Fibroblast of the aortic adventitia (primary cell): ENCODE results near the gene TRPV5. TPM values are rescaled to one million over a fixed set of nuclear protein-coding genes. Genes with fewer than 3 reads are reported as not detected.

Experiments
- DNase-seq: peaks from one replicate; pipeline ENCODE4 v3.0.0-alpha.2; 2010; ENCODE audit warnings: low read depth
- H3K4me3 ChIP-seq: 2 replicates; pipeline ENCODE4 v1.5.1; 2011; ENCODE audit warnings: low read depth, mild to moderate bottlenecking, control low read depth, low read length, moderate library complexity
- total RNA-seq: library from RNA; depleted of rRNA; stranded (reverse); fragments of >200 nt; gene quantifications from 2 replicates; pipeline ENCODE4 v1.2.3, GENCODE V29; 2012; ENCODE audit warnings: low replicate concordance
- TF ChIP-seq, protein P1 (sequence below): IDR thresholded peaks from 2 replicates; pipeline ENCODE4 v1.5.1; 2011; ENCODE audit warnings: mild to moderate bottlenecking, low read length, control low read depth, inconsistent platforms; ENCODE audit not compliant: insufficient read depth

The TRPV5 gene
- total RNA-seq, 1 donor, result not detected

DNA sequence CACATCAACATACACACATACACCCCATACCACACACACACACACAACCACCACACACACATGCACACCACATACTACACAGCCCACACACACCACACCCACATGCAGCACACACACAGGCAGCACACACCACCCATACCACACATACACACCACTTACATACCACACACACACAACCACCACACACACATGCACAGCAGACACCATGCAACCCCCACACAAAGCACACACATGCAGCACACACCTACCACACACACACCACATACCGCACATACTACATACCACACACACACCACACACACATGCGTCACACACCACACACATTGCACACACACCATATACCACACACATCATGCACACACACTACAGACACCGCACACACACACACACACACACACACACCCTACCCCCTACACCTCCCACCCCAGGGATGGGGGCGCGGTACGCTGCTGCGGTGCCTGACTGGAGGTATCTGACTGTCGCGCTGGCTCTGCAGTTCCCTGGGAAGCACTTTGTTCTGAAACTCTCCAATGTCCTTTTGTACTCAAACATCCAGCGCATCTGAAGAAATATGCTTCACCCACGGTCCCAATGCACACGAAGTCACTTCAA is 42.6 kb downstream of the TRPV5 start:
- no peak overlapping the region for H3K4me3 ChIP-seq
- DNase-seq, result no peak
- TF ChIP-seq, protein P1, sequence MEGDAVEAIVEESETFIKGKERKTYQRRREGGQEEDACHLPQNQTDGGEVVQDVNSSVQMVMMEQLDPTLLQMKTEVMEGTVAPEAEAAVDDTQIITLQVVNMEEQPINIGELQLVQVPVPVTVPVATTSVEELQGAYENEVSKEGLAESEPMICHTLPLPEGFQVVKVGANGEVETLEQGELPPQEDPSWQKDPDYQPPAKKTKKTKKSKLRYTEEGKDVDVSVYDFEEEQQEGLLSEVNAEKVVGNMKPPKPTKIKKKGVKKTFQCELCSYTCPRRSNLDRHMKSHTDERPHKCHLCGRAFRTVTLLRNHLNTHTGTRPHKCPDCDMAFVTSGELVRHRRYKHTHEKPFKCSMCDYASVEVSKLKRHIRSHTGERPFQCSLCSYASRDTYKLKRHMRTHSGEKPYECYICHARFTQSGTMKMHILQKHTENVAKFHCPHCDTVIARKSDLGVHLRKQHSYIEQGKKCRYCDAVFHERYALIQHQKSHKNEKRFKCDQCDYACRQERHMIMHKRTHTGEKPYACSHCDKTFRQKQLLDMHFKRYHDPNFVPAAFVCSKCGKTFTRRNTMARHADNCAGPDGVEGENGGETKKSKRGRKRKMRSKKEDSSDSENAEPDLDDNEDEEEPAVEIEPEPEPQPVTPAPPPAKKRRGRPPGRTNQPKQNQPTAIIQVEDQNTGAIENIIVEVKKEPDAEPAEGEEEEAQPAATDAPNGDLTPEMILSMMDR, result no peak

DNA sequence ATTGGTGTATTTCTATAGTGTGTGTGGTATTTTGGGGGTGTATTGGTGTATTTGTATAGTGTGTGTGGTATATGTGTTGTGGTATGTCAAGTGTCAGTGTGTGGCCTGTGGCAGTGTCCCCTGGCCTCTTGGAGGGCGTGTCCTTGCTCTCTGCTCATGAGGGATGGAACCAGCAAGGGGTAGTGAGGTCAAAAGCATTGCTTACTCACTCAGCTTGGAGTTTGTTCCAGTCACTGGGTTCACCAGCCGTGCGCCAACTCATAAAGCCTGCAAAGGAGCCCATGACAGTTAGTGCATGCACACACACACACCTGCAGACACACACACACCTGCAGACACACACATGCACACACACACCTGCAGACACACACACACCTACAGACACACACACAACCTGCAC is 43.7 kb downstream of the TRPV5 start:
- H3K4me3 ChIP-seq, result no peak overlapping the region
- DNase-seq, result no peak
- TF ChIP-seq, protein P1, result no peak

DNA sequence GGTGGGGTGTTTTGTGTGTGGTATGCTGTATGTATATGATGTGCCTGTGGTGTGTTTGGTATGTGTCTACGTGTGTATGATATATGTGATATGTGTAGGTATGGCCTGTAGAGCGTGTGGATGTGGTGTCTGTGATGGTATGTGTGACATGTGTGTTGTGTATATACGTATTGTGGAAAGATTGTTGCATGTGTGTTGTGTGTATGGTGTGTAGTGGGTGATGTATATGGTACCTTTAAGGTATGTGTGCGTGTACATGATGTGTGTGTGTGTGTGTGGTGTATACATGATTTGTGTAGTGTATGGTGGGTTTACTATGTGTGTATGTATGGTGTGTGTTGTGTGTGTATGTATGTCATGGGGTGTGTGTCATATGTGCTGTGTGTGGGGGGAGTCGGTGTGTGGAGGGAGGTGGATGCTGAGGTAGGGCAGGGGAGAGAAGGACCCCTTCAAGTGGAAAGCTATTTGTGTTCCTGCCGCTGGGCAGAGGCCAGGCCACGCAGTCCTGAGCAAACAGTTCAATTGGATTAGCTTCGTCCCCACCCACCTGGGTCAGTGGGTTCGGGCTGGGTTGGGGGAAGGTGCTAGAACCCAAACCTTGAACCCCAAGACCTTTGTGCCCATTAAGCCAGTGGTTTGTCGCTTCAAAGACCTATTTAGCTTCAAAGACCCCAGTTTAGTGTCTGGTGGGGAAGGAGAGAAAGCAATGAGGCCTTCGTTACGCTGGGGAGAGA is 46.1 kb downstream of the TRPV5 start:
- TF ChIP-seq, protein P1, result no peak
- no peak overlapping the region for H3K4me3 ChIP-seq
- DNase-seq, result no peak

DNA sequence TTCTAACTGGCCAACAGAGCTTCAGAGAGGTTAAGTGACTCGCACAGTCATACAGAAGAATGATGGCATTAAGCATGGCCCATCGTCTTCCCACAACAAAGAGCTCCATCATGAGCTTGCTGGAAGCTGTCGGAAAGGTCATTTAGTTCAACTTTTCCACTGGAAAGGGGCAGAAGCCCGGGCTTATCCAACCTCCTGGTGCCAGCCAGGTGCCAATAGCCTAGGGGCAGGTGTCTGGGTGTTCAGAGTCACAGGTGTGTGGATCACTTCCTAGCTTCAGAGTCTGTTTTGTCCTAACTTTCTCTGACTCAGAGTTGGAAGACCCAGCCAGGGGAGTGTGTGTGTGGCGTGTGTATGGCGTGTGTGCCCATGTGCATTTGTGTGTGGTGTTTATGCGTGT is 46.7 kb downstream of the TRPV5 start:
- TF ChIP-seq, protein P1, result no peak
- no peak for DNase-seq
- H3K4me3 ChIP-seq, result no peak overlapping the region

DNA sequence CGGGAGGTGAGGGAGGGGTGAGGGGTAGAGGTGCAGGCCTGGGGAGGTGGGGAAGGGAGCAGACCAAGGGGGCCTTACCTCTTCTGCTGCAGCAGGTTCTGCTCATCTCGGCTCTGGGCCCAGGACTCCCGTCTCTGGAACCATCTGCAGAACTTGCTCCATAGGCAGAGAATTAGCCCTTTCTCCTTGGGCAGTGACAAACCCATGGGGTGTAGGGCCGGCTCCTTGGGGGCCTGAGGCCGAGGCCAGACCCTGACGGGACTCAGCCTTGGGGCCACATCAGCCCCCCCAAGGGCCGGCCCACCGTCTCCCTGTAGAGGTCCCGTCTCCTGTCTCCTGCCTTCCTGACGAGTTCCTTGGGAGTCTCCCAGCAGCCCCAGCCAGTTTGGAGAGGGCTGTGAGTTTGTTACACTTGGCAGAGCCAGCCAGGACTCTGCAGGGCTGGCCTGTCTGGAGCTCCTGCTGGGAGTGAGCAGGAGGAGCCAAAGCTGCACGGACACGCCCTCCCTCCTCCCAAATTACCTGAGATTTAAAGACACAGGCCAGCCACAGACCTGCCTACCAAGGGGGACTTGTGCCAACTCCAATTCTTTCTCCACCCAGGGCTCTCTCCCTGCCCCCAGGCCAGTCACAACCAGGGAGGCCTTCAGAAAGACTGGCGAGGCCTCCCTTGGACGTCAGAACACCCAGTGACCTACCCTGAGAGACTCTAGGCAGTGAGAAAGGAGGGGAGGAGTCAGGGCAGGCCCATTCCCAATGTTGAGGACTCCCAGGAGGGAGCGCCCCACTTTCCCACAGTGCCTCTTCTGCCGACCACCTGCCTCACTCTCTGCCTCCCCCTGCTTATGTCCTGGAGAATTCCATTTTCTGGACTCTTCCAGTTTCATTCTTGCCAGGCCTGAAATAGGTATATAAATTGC is 48.0 kb downstream of the TRPV5 start, which contains the start of gene TRPV6:
Gene TRPV6 (minus strand): TSS at position 435 of the 920 bp plus-strand sequence.
- no peak for DNase-seq
- H3K4me3 ChIP-seq, result no peak within 1 kb of the TSS
- TF ChIP-seq, protein P1, result no peak

DNA sequence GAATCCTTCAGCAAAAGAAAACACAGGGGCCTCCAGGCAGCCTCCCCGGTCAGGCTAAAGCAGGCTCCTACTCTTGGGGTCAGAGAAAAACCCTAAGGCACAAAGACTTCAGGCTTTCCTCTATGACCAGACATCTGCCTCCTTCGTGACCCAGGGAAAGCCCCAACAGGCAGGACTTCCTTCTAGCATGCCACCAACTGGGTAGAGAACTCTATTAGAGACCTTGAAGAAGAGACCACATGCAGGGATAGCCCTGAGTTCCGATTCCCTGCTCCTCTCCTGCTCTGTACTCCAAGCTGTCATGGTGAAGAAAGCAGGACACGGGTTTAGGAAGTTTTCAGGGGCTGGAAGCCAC is 49.3 kb downstream of the TRPV5 start:
- DNase-seq, result no peak
- H3K4me3 ChIP-seq, result no peak overlapping the region
- TF ChIP-seq, protein P1, result no peak
